Esophagus squamous epithelium (tissue), 5 donors: ENCODE data around the gene VKORC1. TPM values are rescaled to one million over a fixed set of nuclear protein-coding genes. Genes with fewer than 3 reads are reported as not detected.

Experiments
- DNase-seq: peaks from one replicate; lab custom pipeline; 2025; lab: John Stamatoyannopoulos, UW
- H3K27ac ChIP-seq, 4 donors: fragments of 200-600 bp; sonication (generic); one replicate each; pipeline ENCODE4 v1.5.1; 2016 to 2019; ENCODE audit warnings: mild to moderate bottlenecking in 1 of 4
- H3K27me3 ChIP-seq, 4 donors: fragments of 200-600 bp; sonication (generic); 1 replicate in 3 of 4; 2 replicates in 1 of 4; pipeline versions ENCODE4 v1.5.1 to v1.6.0; 2017 to 2021; ENCODE audit warnings: antibody characterized with exemption in 1 of 4
- H3K36me3 ChIP-seq, 3 donors: fragments of 200-600 bp; sonication (generic); one replicate each; pipeline ENCODE4 v1.5.1; 2016 to 2019
- H3K4me1 ChIP-seq, 3 donors: fragments of 200-600 bp; sonication (generic); one replicate each; pipeline ENCODE4 v1.5.1; 2017 to 2019
- H3K4me3 ChIP-seq, 4 donors: fragments of 200-600 bp; sonication (generic); 1 replicate in 3 of 4; 2 replicates in 1 of 4; pipeline ENCODE4 v1.5.1; 2016 to 2019; ENCODE audit warnings: mild to moderate bottlenecking in 2 of 4, moderate library complexity in 1 of 4
- H3K9me3 ChIP-seq, 3 donors: fragments of 200-600 bp; sonication (generic); one replicate each; pipeline ENCODE4 v1.5.1; 2016 to 2019
- CTCF ChIP-seq, 6 experiments: fragments of 450-650 bp in 4 of 6; fragments of 200-600 bp in 2 of 6; sonication (generic) in 2 of 6; IDR thresholded peaks; one replicate each; pipeline ENCODE4 v1.5.1; 2016 to 2019; ENCODE audit warnings: antibody characterized with exemption in 6 of 6, mild to moderate bottlenecking in 4 of 6, moderate library complexity in 4 of 6
- POLR2A ChIP-seq, 4 donors: fragments of 450-650 bp; IDR thresholded peaks; one replicate each; pipeline ENCODE4 v1.6.1; 2017; ENCODE audit warnings: antibody characterized with exemption in 4 of 4, mild to moderate bottlenecking in 4 of 4, moderate library complexity in 3 of 4
- WGBS, 2 donors: methylation state at CpG; one replicate each; pipeline ENCODE4 v1.1.5; 2018; 5-methylcytosine and 5-hydroxymethylcytosine counted together
- intact Hi-C: fragments of 100-400 bp; cut with DNase I; formaldehyde crosslinking; loops from one replicate; pipeline ENCODE4 v1.15.0; 2022
- total RNA-seq, 4 donors: library from RNA; depleted of rRNA; stranded (reverse); fragments of >200 nt; gene quantifications; one replicate each; pipeline ENCODE4 v1.1.0, GENCODE V29; 2016
- donor health status: DM: yes; HTN: yes; CAD: no.

The VKORC1 gene
- total RNA-seq, 4 donors from 2014 or later: 27.6 to 56.6 (median 44.0) TPM

GRCh38 chr16:31050280-31051030, 44.1 kb downstream of the VKORC1 start:
- no peak for DNase-seq
- TF ChIP-seq CTCF (IDR thresholded peaks at IDR 0.05): no peak
- TF ChIP-seq POLR2A (IDR thresholded peaks at IDR 0.05): no peak

GRCh38 chr16:31043898-31044481, 50.6 kb downstream of the VKORC1 start:
- intact Hi-C loops: no loop called here
- TF ChIP-seq CTCF (IDR thresholded peaks at IDR 0.05) (no peak), POLR2A (IDR thresholded peaks at IDR 0.05) (no peak)
- H3K9me3 ChIP-seq: no peaks in the 10 kb centered on the region
- H3K27ac ChIP-seq: no peak overlapping the region
- 91 to 94% methylated on average over 2 to 3 of the region's 4 CpGs for WGBS, 2 donors
- DNase-seq: no peak
- no peak overlapping the region for H3K4me3 ChIP-seq
- peaks cover 15 to 45% (median 20%) of the 10 kb centered on the region in 3 donors for H3K36me3 ChIP-seq
- H3K27me3 ChIP-seq: no peaks in the 10 kb centered on the region
- H3K4me1 ChIP-seq: no peaks in the 10 kb centered on the region

More at GRCh38 chr16:31050280-31051030, 44.1 kb downstream of the VKORC1 start:
- intact Hi-C loops: no loop called here
- H3K4me1 ChIP-seq: peaks cover 0 to 6% (median 0%) of the 10 kb centered on the region in 3 donors
- H3K36me3 ChIP-seq: no peaks in the 10 kb centered on the region
- H3K9me3 ChIP-seq: no peaks in the 10 kb centered on the region
- H3K4me3 ChIP-seq: no peak overlapping the region
- no peaks in the 10 kb centered on the region for H3K27me3 ChIP-seq
- H3K27ac ChIP-seq: no peak overlapping the region
- 70 to 87% methylated on average over 7 of the region's 10 CpGs for WGBS, 2 donors

- intact Hi-C loops: no loop called here
- WGBS, 2 donors: 100% methylated on average over 1 of the region's 1 CpG
Observed at GRCh38 chr16:31043352-31043751, 51.2 kb downstream of the VKORC1 start.

GRCh38 chr16:31042866-31043265, 51.7 kb downstream of the VKORC1 start:
- DNase-seq: no peak
- Histone ChIP-seq H3K4me3 (no peak overlapping the region), H3K4me1 (no peaks in the 10 kb centered on the region), H3K9me3 (no peaks in the 10 kb centered on the region), H3K27ac (no peak overlapping the region), H3K27me3 (no peaks in the 10 kb centered on the region), H3K36me3 (peaks cover 21 to 56% (median 32%) of the 10 kb centered on the region in 3 donors)
- TF ChIP-seq CTCF (IDR thresholded peaks at IDR 0.05): no peak
- no peak for TF ChIP-seq POLR2A (IDR thresholded peaks at IDR 0.05)
- intact Hi-C loops: no loop called here
- WGBS, 2 donors: 80% methylated on average over 1 of the region's 10 CpGs; no CpG with 5 or more reads in 1 of the 2 donors

More at GRCh38 chr16:31043352-31043751, 51.2 kb downstream of the VKORC1 start:
- Histone ChIP-seq H3K4me1 (no peaks in the 10 kb centered on the region), H3K27ac (no peak overlapping the region), H3K36me3 (peaks cover 21 to 52% (median 27%) of the 10 kb centered on the region in 3 donors), H3K4me3 (no peak overlapping the region), H3K9me3 (no peaks in the 10 kb centered on the region), H3K27me3 (no peaks in the 10 kb centered on the region)
- TF ChIP-seq POLR2A (IDR thresholded peaks at IDR 0.05): no peak
- DNase-seq: no peak

Other genes with a start within 250 kb of the VKORC1 start
- gene BCL7C, start 200.7 kb downstream of the VKORC1 start, total RNA-seq: 10 to 100 TPM; 16.2 to 41.4 (median 25.8) TPM
- gene CTF1, start 198.2 kb downstream of the VKORC1 start, total RNA-seq: 1 to 10 TPM in 3 of 4 donors, under 1 TPM in 1; 0.53 to 3.6 (median 1.8) TPM
- gene FBXL19, start 171.2 kb downstream of the VKORC1 start, total RNA-seq: 10 to 100 TPM; 17.0 to 28.7 (median 25.1) TPM
- 10 to 100 TPM in 3 of 4 donors, 1 to 10 TPM in 1; 4.0 to 28.6 (median 18.0) TPM for gene ORAI3, start 145.7 kb downstream of the VKORC1 start, total RNA-seq
- 1 to 10 TPM; 3.5 to 8.0 (median 5.4) TPM for gene SETD1A, start 137.0 kb downstream of the VKORC1 start, total RNA-seq
- gene HSD3B7, start 109.6 kb downstream of the VKORC1 start, total RNA-seq: 10 to 100 TPM in 1 of 4 donors, 1 to 10 TPM in 3; 6.9 to 17.0 (median 8.8) TPM
- gene STX1B, start 84.2 kb downstream of the VKORC1 start, total RNA-seq: 1 to 10 TPM in 1 of 4 donors, under 1 TPM in 3; 0.06 to 1.5 (median 0.20) TPM
- gene STX4, start 61.2 kb downstream of the VKORC1 start, total RNA-seq: 10 to 100 TPM; 19.0 to 35.9 (median 25.1) TPM
- gene ZNF668, start 20.6 kb downstream of the VKORC1 start, total RNA-seq: 10 to 100 TPM in 2 of 4 donors, 1 to 10 TPM in 2; 8.6 to 14.9 (median 10.7) TPM
- 10 to 100 TPM in 2 of 4 donors, 1 to 10 TPM in 2; 6.5 to 13.4 (median 10.0) TPM for gene ZNF646, start 20.4 kb downstream of the VKORC1 start, total RNA-seq
- 1 to 10 TPM in 3 of 4 donors, under 1 TPM in 1; 0.41 to 1.3 (median 1.1) TPM for gene PRSS53, start 5.9 kb downstream of the VKORC1 start, total RNA-seq
- gene BCKDK, start 13.6 kb upstream of the VKORC1 start, total RNA-seq: 10 to 100 TPM; 26.6 to 39.8 (median 33.5) TPM
- 10 to 100 TPM; 25.7 to 57.2 (median 30.4) TPM for gene KAT8, start 22.9 kb upstream of the VKORC1 start, total RNA-seq
- 100 to 1,000 TPM in 1 of 4 donors, 10 to 100 TPM in 3; 39.2 to 121 (median 49.2) TPM for gene PRSS8, start 40.9 kb upstream of the VKORC1 start, total RNA-seq
- gene PRSS36, start 55.3 kb upstream of the VKORC1 start, total RNA-seq: 1 to 10 TPM in 2 of 4 donors, under 1 TPM in 2; 0.38 to 4.2 (median 1.9) TPM
- 10 to 100 TPM; 30.2 to 97.8 (median 55.1) TPM for gene FUS, start 85.3 kb upstream of the VKORC1 start, total RNA-seq
- 10 to 100 TPM; 53.0 to 70.7 (median 63.9) TPM for gene PYCARD, start 108.0 kb upstream of the VKORC1 start, total RNA-seq
- not detected for gene TRIM72, start 119.3 kb upstream of the VKORC1 start, total RNA-seq
- not detected for gene PYDC1, start 122.3 kb upstream of the VKORC1 start, total RNA-seq
- gene ITGAM, start 165.2 kb upstream of the VKORC1 start, total RNA-seq: 10 to 100 TPM in 1 of 4 donors, 1 to 10 TPM in 1, under 1 TPM in 2; 0.19 to 20.2 (median 3.1) TPM